Activated T-cell treated with anti-CD3 and anti-CD28 coated beads, Interleukin-2, amount 50 U/mL, for 4 hours (primary cell): ENCODE measurements around the gene IBA57. TPM values are rescaled to one million over a fixed set of nuclear protein-coding genes. Genes with fewer than 3 reads are reported as not detected.
A peak's percentile ranks its signal among the peaks of the same experiment; 100 is the strongest.

Experiments
- ATAC-seq, 2 donors: fragments of 200-7000 bp; cut with Tn5 transposase; one replicate each; pipeline ENCODE4 v1.10.0; 2021
- DNase-seq: peaks from one replicate; pipeline ENCODE4 v3.0.0-alpha.2; 2020
- H3K27me3 Mint-ChIP-seq: one replicate; pipeline ENCODE4 v1.8.0; 2021; ENCODE audit warnings: low read depth, mixed read lengths
- H3K36me3 Mint-ChIP-seq: one replicate; pipeline ENCODE4 v1.8.0; 2022; ENCODE audit warnings: mixed read lengths; ENCODE audit not compliant: insufficient read depth
- H3K4me1 Mint-ChIP-seq: one replicate; pipeline ENCODE4 v1.8.0; 2021; ENCODE audit warnings: low read depth, mixed read lengths
- H3K4me3 Mint-ChIP-seq: one replicate; pipeline ENCODE4 v1.8.0; 2021; ENCODE audit warnings: mild to moderate bottlenecking, moderate library complexity, mixed read lengths
- H3K9me3 Mint-ChIP-seq: one replicate; pipeline ENCODE4 v1.8.0; 2021; ENCODE audit warnings: mixed read lengths
- total RNA-seq, 3 donors: library from RNA; stranded (reverse); gene quantifications; one replicate each; pipeline ENCODE4 v1.2.1, GENCODE V29; 2021

IBA57 gene
- total RNA-seq, 3 donors from 2014 or later = 14.5 to 17.6 (median 15.9) TPM

GRCh38 chr1:228141226-228142044 is 24.2 kb upstream of the IBA57 start:
- ATAC-seq (no peak), DNase-seq (no peak)
- H3K9me3 Mint-ChIP-seq = no peaks in the 10 kb centered on the region
- H3K27me3 Mint-ChIP-seq = no peaks in the 10 kb centered on the region
- peaks cover 41% of the 10 kb centered on the region for H3K4me1 Mint-ChIP-seq
- H3K4me3 Mint-ChIP-seq = peak overlapping the region; percentile 98
- no peaks in the 10 kb centered on the region for H3K36me3 Mint-ChIP-seq

- DNase-seq = no peak
- no peak for ATAC-seq
- H3K4me1 Mint-ChIP-seq = peaks cover 40% of the 10 kb centered on the region
These were observed 23.4 kb upstream of the IBA57 start for GRCh38 chr1:228142155-228142691.

GRCh38 chr1:228142701-228143136 is 22.9 kb upstream of the IBA57 start:
- no peak for ATAC-seq
- peak overlapping the region; percentile 98 for H3K4me3 Mint-ChIP-seq

More at GRCh38 chr1:228142155-228142691, 23.4 kb upstream of the IBA57 start:
- Mint-ChIP-seq H3K36me3 (no peaks in the 10 kb centered on the region), H3K4me3 (peak overlapping the region; percentile 98), H3K9me3 (no peaks in the 10 kb centered on the region), H3K27me3 (no peaks in the 10 kb centered on the region)

GRCh38 chr1:228143480-228144192 is 22.0 kb upstream of the IBA57 start:
- Mint-ChIP-seq H3K4me3 (peak overlapping the region; percentile 98), H3K36me3 (no peaks in the 10 kb centered on the region), H3K27me3 (no peaks in the 10 kb centered on the region), H3K9me3 (no peaks in the 10 kb centered on the region), H3K4me1 (peaks cover 39% of the 10 kb centered on the region)
- no peak for ATAC-seq
- DNase-seq = no peak

More at GRCh38 chr1:228142701-228143136, 22.9 kb upstream of the IBA57 start:
- Mint-ChIP-seq H3K4me1 (peaks cover 39% of the 10 kb centered on the region), H3K36me3 (no peaks in the 10 kb centered on the region), H3K9me3 (no peaks in the 10 kb centered on the region), H3K27me3 (no peaks in the 10 kb centered on the region)
- DNase-seq = no peak

GRCh38 chr1:228144193-228144992 is 21.2 kb upstream of the IBA57 start:
- no peaks in the 10 kb centered on the region for H3K27me3 Mint-ChIP-seq
- H3K4me1 Mint-ChIP-seq = peaks cover 39% of the 10 kb centered on the region
- H3K4me3 Mint-ChIP-seq = no peak overlapping the region
- ATAC-seq (no peak), DNase-seq (no peak)
- no peaks in the 10 kb centered on the region for H3K36me3 Mint-ChIP-seq
- no peaks in the 10 kb centered on the region for H3K9me3 Mint-ChIP-seq

- Mint-ChIP-seq H3K4me3 (no peak overlapping the region), H3K4me1 (peaks cover 36% of the 10 kb centered on the region), H3K9me3 (no peaks in the 10 kb centered on the region), H3K36me3 (no peaks in the 10 kb centered on the region), H3K27me3 (no peaks in the 10 kb centered on the region)
- DNase-seq = no peak
- ATAC-seq = no peak
These were observed 20.6 kb upstream of the IBA57 start for GRCh38 chr1:228144993-228145343.

- no peak overlapping the region for H3K4me3 Mint-ChIP-seq
These were observed 19.9 kb upstream of the IBA57 start for GRCh38 chr1:228145463-228146416.

GRCh38 chr1:228146417-228147150 is 19.0 kb upstream of the IBA57 start:
- Mint-ChIP-seq H3K9me3 (no peaks in the 10 kb centered on the region), H3K27me3 (no peaks in the 10 kb centered on the region)
- no peak for ATAC-seq

More at GRCh38 chr1:228145463-228146416, 19.9 kb upstream of the IBA57 start:
- H3K27me3 Mint-ChIP-seq = no peaks in the 10 kb centered on the region
- H3K9me3 Mint-ChIP-seq = no peaks in the 10 kb centered on the region
- H3K4me1 Mint-ChIP-seq = peaks cover 36% of the 10 kb centered on the region
- no peaks in the 10 kb centered on the region for H3K36me3 Mint-ChIP-seq
- ATAC-seq (no peak), DNase-seq (no peak)

GRCh38 chr1:228147151-228147693 is 18.4 kb upstream of the IBA57 start:
- Mint-ChIP-seq H3K27me3 (no peaks in the 10 kb centered on the region), H3K9me3 (no peaks in the 10 kb centered on the region), H3K4me1 (peaks cover 23% of the 10 kb centered on the region), H3K4me3 (no peak overlapping the region), H3K36me3 (no peaks in the 10 kb centered on the region)
- ATAC-seq (no peak), DNase-seq (no peak)

More at GRCh38 chr1:228146417-228147150, 19.0 kb upstream of the IBA57 start:
- Mint-ChIP-seq H3K36me3 (no peaks in the 10 kb centered on the region), H3K4me3 (no peak overlapping the region), H3K4me1 (peaks cover 30% of the 10 kb centered on the region)
- DNase-seq = no peak

GRCh38 chr1:228147768-228148167 is 17.8 kb upstream of the IBA57 start:
- Mint-ChIP-seq H3K4me1 (peaks cover 18% of the 10 kb centered on the region), H3K36me3 (no peaks in the 10 kb centered on the region), H3K4me3 (no peak overlapping the region), H3K27me3 (no peaks in the 10 kb centered on the region), H3K9me3 (no peaks in the 10 kb centered on the region)
- ATAC-seq (no peak), DNase-seq (no peak)

GRCh38 chr1:228148196-228148861 is 17.3 kb upstream of the IBA57 start:
- no peak for ATAC-seq
- Mint-ChIP-seq H3K27me3 (no peaks in the 10 kb centered on the region), H3K4me3 (no peak overlapping the region), H3K36me3 (no peaks in the 10 kb centered on the region), H3K4me1 (peaks cover 12% of the 10 kb centered on the region), H3K9me3 (no peaks in the 10 kb centered on the region)
- DNase-seq = no peak

GRCh38 chr1:228148935-228149405 is 16.6 kb upstream of the IBA57 start:
- ATAC-seq (no peak), DNase-seq (no peak)
- H3K4me1 Mint-ChIP-seq = peaks cover 6% of the 10 kb centered on the region
- no peaks in the 10 kb centered on the region for H3K9me3 Mint-ChIP-seq
- no peaks in the 10 kb centered on the region for H3K27me3 Mint-ChIP-seq
- no peaks in the 10 kb centered on the region for H3K36me3 Mint-ChIP-seq
- no peak overlapping the region for H3K4me3 Mint-ChIP-seq
